GM19397 (cell line): ENCODE results near the gene C1orf35.

Experiments
- ATAC-seq: cut with Tn5 transposase; IDR thresholded peaks from one replicate; pipeline ENCODE4 v1.9.1; 2021; ENCODE audit warnings: mild to moderate bottlenecking, moderate library complexity; ENCODE audit not compliant: unreplicated experiment

Gene C1orf35

DNA sequence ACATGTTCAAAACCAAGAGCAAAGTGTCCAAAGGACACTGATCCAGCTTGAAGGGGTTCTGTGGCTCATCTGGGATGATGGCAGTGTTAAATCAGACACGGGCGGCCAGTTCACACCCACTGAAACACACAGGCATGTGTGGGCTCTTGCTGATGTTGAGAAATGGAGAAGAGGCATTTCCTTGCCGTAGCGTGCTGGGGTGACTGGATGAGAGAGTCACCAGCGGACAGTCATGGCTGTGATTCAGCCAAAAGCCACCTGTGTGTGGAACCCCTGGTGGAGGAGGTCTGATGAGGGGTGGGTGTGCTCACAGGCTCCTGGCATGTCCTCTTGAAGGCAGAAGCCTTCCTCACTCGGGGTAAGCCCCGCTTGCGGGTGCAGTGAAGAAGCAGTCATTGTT is 7.2 kb downstream of the C1orf35 start:
- no peak for ATAC-seq

DNA sequence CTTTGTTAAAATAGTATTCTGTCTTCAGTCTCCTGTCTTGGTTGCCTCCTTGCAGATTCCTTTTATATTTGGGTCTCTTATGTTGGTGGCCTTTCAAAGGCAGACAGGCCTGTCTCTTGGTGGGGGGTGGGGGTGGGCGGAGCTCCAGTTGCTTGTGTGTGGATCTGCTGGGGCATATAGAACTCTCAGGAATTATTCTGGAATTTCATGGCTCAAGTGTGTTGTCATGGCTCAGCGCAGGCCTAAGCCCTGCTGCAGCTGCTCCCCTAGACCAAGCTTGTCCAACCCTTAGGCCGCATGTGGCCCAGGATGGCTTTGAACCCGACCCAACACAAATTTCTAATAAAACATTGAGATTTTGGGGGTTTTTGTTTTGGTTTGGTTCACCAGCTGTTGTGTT is 8.0 kb downstream of the C1orf35 start:
- no peak for ATAC-seq

DNA sequence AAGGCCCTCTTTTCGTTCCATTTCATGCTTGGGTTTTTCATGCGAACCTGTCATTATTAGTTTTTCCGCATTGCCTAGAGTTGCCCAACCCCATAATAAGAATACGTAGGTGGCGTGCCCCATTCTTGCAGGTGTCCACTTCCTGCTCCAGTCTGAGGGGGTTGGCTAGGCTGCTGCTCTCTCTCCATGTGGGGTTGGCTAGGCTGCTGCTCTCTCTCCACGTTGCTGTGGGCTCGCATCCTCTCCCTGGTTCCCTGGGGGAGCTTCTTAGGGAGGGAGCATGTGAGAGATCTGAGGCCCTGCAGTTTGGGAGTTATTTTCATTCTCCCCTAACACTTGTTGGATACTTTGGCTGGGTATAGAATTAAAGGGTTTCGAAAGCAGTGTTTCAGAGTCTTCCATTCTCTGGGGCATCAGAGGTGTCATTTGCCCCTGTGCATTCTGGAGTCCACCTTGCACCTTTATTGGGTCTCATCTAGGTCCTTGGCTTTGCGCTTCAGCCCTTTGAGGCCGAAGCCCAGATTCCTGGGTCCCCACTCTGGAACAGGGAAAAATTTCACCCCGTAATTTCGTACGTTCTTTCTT is 8.6 kb downstream of the C1orf35 start:
- ATAC-seq = no peak

DNA sequence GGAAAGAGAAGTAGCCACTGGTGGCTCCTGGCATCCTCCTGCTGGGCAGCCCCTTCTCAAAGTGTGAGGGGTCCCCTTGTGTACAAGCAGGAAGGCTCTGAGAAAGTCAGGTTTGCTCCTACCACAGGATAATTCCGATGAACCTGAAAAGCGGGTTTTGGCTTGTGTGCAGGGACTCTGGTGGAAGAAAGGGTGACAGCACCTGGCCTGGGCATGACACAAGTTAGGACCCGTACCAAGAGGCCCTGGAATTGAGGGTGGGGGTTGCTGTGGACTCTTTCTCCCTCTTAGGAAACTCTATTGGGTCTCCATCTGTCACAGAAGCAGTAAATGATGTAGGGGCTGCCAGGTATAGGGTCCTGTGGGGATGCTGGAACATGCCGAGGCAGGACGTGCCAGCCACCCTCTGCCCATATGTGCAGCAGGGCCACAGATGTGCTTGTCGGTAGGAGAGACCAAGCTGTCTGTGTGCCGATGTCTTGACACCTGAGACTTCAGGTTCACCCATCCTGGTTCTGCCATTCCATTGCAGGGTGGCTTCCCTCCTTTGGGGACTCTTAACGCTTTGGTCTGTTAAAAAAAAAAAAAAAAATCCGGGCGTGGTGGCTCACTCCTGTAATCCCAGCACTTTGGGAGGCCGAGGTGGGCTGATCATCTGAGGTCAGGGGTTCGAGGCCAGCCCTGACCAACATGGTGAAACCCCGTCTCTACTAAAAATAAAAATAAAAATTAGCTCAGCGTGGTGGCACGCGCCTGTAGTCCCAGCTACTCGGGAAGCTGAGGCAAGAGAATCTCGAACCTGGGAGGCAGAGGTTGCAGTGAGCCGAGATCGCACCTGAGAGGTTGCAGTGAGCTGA is 9.8 kb downstream of the C1orf35 start:
- ATAC-seq = no peak

DNA sequence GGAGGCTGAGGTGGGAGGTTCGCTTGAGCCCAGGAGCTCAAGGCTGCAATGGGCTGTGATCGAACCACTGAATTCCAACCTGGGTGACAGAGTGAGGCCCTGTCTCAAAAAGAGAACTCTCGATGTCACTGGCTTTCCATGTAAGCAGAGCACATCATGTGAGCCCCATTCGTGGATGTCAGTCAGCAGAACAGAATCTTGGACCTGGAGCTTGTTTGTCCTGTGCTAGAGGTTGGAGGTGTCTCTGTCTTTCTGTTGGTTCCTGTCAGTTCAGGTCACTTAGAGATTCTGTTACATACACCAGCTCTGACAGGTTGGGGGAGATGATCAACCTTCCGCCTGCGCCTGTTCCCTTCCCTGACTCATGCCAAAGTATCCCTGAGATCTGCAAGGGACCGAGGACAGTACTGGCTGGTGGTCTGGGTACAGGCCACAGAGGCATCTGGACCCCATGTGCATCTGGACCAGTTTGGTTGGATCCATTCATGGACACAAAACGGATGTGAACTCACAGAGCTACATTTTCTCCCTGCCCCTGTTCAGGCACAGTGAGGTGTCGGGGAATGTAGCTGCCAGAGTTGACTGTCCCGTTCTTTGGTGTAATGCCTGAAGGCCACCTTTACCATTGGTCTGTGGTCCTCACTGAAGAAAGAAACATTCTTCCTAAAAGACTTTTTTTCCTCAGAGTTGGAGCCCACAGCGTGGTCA is 10.6 kb downstream of the C1orf35 start:
- no peak for ATAC-seq

DNA sequence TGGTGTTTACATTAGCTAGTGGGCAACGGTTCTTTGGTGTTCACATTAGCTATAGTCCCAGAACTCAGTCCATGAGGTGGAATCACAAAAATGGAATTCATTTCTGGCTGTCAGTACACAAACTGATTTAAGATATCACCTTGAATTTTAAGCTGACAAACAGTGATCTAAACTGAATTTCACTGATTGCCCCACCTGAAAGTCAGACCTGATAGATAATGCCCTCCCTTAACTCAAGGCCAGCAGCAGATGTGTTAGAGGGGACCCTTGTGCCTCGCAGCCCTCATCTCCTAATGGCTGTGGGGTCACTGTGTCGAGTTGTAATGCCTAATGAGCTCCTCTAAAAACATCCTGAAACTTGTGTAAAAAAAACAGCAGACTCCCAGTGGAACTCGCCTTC is 12.0 kb downstream of the C1orf35 start:
- no peak for ATAC-seq

DNA sequence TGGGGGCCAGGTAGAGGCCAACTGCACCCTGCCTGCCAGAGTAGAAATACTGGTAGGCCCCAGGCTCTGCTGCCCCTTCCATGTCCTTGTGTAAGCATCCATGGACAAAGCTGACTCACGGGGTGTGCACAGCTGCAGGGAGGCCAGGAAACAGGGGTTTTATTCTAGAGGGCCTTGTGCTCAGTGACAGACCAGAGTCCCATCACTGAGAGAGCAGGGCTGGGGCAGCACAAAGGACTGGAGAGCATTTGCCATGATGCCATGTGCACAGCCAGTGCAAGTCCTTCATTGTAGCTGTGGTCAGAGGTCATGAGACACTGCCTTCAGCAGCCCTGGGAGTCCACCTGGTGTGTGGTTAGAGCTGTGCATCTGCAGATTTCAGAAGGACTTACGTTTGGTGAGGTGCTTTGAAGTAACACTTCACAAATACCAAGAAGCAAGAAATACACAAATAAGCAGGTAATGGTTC is 12.5 kb downstream of the C1orf35 start:
- ATAC-seq = no peak

DNA sequence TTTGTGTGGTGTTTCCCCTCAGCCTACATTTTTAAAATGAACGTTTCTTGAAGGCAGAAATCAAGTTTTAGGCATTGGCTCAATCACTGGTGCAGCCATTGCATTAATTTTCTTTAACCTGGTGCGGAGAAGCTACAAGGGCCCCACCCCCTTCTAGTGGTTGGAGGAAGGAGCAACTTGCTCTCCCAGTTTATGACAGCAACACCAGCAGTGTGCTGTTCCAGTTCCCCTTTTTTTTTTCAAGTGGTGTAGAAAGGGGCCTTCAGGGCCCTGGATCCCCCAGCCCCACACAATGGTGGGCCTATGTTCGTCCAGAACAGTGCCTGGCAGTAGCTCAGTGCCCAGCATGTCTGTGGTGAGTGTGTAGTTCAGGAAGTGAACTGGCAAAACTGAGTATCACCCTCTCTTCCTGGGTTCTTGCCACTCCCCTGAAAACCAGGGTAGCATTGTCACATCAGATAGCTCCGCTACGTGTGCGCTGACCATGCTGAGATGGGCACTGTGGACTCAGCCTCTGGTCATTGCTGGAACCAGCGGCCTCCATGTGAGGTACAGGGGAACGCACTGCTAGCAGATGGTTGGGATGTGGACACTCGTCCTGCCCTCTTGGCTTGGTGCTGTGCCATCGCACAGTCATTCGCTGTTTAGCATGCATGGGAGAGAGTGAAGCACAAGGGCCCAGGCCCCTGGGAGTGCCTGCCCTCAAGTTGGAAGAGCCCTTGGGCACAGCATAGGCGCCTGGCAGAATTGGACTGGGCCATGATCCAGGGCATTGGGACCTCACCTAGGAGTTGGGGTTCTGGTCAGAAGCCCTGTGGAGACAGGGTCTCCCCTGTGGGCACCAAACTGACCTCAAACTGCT is 13.4 kb downstream of the C1orf35 start:
- ATAC-seq = no peak

DNA sequence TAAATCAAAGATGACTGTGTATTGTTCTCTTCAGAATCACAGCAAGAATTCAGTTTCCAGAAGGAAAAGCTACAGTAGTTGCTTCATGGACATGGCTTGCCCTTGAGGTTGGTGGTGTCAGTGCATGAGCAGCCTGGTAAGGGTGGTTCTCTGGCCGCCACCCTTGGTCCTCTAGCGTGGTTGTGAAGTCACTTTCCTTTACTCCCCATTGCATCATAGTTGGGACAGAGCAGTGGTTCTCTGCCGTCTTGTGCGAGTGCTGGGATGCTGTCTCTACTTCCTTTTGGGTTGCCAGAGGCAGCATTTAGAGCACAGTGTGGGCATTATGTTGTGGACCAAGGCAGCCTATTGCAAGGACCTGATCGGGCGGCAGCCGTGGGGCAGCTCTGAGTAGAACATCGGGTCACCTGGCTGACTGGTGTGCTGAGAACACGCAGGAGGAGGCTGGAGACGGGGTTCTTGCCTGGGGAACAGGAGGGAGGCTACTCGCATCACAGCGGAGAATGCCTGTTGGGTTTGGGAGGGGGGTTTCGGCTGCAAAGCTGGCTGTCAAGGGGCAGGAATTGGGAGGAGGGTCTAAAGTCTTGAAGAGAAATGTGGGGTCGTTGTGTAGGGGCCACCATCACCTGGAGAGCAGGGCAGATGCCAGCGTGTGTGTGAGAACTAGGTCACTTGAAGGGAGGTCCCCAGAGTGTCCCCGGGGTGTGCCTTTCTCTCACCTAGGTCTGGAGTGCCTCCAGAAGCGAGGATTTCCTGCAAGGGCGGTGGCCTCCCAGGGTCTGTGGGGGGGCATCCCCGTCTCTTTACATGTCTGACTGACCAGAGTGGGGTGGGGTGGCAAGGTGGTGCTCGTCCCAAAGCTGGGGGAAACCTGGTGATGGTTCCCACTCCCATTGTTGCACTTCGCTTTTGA is 14.3 kb downstream of the C1orf35 start:
- no peak for ATAC-seq

DNA sequence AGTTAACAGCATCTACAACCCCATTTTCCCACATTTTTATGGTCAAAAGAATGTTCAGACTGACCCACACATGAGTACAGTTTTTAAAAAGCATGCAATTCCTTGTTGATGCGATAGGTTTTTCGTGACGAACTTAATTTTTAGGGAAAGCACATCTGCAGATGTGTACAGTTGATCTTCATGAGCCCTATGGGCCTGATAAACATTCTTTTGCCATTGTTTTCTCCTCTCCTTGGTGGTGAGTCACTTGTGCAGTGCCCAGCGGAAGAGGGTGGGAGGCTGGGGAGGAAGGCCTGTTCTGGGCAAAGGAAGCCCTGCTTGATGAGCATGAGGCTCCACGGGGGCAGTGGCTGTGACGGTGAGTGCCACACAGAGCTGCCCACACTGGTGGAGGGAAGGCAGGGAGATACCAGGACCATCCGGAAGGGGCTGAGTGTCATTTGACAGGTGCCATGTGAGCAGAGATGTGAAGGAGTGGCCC is 15.3 kb downstream of the C1orf35 start:
- no peak for ATAC-seq

DNA sequence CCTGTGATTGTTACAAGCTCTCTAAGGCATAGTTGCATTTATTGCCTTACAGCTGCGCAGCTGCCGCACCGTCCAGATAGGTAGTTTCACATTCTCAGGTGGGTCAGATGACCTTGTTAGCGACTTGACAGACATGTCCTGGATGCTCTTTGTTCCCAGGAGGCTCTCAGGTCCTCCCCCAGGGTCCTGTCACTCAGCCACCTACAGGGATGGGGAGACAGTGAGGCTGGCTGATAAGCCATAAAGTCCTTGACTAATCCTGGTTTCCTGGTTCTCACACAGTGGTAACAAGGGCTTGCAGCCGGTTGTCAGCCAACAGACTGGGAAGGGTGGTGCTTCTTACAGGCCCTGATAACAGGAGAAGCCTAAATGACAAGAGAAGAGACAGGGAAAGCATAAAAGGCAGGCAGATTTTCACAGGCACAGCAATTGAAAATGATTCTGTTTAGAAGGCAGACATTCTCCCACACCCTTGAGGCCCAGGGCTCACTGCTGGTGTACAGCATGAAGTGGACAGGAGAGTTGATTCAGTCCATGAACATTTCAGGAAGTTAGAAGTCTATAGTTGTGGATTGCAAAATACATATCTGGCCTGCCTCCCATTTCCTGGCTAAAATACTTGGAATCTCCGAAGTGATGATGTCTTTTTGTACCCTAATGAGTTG is 17.7 kb downstream of the C1orf35 start:
- ATAC-seq = no peak

DNA sequence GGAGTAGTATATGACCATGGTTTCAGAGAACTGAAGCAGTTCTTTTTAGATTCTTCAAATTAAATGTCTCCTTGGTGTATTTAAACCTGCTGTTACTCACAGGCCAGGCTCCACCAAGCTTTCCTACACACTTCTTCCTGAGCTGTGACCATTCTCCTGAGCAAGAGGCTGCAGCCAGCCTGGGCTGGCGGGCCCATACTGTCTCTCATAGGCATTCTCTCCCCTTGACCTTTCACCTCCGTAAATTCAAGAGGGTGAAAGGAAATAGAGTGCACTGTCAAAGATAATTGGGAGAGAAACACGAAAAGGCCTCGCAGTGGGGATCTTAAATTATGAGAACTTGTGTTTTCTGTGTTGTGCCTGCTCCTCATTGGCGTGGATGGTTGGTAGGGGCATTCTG is 18.3 kb downstream of the C1orf35 start:
- no peak for ATAC-seq

DNA sequence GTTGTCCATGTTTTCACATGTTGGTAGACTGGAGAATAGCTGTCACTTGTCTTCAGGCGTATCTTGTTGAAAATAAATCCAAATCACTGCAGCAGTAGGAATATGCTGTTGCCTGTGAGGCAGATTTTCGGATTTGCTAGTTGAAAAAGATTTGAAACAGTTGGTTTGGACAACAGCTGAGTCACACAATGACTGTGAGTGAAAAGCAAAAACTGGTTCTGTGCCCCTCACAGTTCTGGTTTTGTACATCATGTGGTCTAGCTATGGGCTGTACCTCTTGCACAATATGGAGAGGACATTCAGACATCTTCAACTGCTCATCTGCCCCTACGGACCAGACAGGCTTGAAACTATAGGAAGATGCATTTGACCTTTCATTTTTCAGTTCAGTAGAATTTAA is 18.8 kb downstream of the C1orf35 start:
- no peak for ATAC-seq

DNA sequence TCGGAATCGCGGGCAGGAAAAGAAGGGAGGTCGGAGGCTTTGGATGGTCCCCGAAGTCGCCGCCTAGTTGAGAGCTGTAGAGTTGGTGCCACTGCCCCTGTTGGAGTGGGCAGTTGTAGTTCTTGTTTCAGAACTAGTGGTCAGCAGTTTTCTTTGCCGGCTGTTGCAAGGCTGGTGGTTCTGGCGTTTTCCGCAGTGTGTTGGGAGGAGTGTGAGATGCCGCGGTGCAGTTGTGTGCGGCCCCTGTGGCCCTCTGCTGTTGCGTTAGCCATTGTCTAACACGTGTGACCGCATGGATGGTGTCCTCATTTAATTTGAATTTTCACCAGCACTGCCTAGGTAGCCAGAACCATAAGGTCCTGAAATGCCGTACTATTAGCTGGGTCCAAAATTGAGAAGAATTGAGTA is 19.2 kb downstream of the C1orf35 start:
- no peak for ATAC-seq

DNA sequence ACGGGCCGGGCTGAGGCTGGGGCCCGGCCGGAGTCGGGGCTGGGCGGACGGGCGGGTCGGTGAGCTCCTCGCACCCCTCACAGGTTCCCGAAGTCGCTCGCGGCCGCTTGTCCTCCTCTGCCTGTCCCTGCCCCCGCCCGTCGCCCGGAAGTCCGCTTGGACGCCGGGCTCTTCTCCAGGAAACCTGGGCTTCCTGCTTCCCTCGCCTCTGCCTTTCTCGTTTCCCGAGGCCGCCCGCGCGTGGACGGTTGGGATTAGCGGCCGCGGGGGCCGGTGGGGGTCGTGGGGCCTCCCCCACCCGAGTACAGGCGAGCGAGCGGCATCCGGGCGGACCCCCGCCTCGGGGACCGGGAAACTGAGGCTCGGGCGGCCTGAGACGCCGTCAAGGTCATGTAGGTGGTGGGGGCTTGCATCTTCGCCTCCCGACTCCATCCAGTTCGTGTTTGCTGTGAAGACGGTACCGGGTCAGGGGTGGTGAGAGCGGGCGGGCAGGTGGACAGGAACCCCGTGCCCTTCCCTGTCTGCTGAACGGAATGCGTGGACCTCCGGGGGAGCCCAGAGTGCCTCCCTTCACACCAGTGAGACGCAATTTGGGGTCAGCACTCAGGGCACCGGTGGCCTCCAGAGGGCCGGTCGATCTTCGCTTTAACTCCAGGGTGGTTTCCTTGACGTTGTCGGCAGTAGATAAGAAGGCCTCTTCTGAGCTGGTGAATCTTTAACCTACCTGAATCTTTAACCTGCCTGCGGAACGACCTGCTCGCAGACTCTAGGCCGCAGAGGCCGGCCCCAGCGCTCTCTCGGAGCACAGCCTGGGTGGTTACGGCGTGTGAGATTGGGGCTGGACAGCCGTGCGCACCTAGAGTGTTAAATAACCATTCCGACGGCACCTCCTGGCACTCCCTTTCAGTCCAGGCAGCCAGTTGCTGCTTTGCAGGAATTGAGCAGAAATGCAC is 19.9 kb downstream of the C1orf35 start:
- ATAC-seq = peak; percentile 24

DNA sequence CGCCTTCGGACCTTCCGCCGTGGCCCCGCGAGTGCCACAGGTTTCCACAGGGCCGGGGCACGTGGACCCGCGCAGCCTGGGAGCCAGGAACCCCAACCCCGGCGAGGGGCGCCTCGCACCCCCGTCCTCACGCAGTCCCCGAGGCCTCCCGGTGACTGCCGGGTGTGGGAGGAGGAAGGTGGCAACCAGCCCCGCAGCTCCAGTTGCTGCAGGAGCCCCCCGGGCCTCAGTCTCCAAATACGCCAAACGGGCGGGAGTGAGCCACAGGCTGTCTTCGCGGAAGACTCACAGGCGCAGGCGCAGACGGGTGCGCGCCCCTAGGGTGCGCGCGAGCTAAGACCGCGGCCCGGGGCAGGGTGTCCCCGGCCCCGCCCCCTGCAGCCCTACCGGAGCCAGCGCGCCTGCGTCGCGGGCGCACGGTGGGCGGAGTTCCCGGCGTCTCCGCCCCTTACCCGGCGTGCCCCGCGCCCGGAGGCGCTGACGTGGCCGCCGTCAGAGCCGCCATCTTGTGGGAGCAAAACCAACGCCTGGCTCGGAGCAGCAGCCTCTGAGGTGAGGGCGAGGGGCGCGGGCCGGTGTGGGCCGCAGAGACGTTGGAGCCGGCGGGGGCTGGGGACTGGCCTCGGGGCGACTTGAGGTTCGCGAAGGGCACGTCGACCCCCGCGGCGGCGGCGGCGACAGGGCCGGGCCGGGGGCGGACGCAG is 20.8 kb downstream of the C1orf35 start, which contains the start of gene ARF1:
Gene ARF1 (plus strand): TSS at position 495 of the 704 bp plus-strand sequence. CDS start 14,407 bp downstream, outside the sequence.
- ATAC-seq = peak; percentile 79

DNA sequence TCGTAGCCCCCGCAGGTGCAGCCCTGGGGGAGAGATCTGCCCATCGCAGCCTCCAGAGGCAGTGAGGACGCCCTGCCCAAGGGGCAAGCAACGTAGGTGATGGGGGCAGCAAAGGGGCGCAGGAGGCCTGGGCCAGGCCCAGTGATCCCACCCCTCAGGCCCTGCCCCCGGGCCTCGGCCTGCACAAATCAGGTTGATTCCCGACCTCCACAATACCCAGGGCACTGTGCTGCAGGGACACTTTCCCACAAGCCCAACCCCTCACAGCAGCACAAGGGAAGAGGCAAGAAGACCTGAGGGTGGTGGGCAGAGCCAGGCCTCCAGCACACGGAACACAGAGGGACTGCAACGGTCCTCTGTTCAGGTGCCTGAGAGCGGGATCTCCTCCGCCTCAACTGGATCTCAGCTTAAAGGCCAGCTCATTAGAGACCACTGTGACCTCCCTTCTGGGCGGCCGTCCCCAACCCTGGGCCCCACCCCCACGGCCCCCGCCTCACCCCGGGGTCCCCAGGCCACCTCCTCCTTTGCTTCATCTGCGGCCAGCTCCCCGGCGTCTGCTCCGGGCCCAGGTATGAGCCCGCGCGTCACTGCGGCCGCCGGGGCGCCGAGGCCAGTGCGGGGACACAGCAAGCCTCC is 21.4 kb downstream of the C1orf35 start:
- ATAC-seq = peak; percentile 7
